NCI-H82 (cell line): ENCODE data around the gene LIN9.
"Not testable (repeated sequence)": the region's sequence is repeated elsewhere in the genome, so short reads cannot be mapped to it uniquely, and the experiment has no call there.

Source experiments
- DNase-seq: peaks from one replicate; lab custom pipeline; 2025; lab: John Stamatoyannopoulos, UW

LIN9 gene

DNA sequence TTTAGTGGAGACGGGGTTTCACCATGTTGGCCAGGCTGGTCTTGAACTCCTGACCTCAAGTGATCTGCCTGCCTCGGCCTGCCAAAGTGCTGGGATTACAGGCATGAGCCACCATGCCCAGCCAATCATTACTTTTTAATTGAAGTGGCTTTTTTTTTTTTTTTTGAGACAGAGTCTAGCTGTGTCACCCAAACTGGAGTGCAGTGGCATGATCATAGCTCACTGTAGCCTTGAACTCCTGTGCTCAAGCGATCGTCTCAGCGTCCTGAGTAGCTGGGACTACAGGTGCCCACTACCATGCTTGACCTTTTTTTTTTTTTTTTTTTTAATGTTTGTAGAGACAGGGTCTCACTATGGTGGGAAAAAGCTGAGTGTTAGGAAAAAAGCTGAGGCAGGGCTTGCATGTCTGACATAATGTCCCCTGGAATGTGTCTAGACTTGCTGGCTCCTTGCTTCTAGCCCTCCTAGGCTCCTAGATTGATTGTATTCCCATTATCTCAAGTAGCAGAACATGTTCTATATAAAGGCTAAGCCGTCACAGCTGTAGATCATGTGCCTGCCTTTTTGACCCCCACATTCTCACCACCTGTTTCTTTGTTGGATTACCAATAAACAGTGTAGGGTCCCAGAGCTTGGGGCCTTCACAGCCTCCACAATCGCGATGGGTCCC lies 36.6 kb downstream of the LIN9 start:
- peak; percentile 81 for DNase-seq

- DNase-seq = no peak
Measured at GRCh38 chr1:226268421-226269124, 40.4 kb downstream of the LIN9 start.

GRCh38 chr1:226261818-226262217 lies 47.1 kb downstream of the LIN9 start:
- DNase-seq = no peak

- no peak for DNase-seq
Measured at GRCh38 chr1:226255380-226255779, 53.6 kb downstream of the LIN9 start.

- DNase-seq = no peak
Measured at GRCh38 chr1:226253933-226254332, 55.0 kb downstream of the LIN9 start.

- not testable (repeated sequence) for DNase-seq
Measured at GRCh38 chr1:226252841-226253240, 56.1 kb downstream of the LIN9 start.

GRCh38 chr1:226250511-226250910 lies 58.5 kb downstream of the LIN9 start:
- DNase-seq = no peak

GRCh38 chr1:226248796-226249195 lies 60.2 kb downstream of the LIN9 start:
- DNase-seq = no peak

- DNase-seq = no peak
Measured at GRCh38 chr1:226248091-226248490, 60.9 kb downstream of the LIN9 start.

DNA sequence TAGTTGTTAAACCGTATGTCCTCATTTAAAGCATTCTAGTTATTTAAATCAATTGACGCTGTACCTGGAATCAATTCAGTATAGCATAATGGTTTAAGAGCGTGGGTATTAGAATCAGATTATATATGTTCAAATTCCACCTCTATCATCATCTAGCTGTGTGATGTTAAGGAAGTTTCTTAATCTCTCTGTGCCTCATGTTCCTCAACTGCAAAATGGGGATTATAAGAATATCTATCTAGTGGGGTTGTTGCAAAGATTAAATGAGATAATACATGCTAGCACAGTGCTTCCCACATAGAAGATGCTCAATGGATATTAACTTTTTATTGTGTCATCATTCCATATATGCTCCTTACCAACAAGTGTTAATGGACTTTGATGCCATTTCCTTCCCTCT lies 69.5 kb downstream of the LIN9 start:
- no peak for DNase-seq

DNA sequence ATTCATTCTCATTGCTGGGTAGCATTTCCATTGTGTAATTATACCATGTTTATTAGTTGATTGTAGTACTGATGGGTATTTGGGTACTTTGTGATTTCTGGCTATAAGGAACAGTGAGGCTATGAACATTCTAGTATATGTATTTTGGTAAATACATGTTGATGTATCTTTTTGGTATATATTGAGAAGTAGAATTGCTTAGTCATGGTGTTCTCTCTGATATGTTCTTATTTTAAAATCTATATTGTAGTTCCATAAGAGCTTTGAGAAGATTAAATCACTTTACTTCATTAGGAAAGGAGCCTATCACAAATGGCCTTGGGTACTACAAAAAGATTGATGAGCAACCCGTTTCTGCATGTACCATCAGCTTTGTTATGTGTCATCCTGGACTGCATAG lies 72.1 kb downstream of the LIN9 start:
- no peak for DNase-seq

GRCh38 chr1:226233806-226234205 lies 75.2 kb downstream of the LIN9 start:
- DNase-seq = no peak

DNA sequence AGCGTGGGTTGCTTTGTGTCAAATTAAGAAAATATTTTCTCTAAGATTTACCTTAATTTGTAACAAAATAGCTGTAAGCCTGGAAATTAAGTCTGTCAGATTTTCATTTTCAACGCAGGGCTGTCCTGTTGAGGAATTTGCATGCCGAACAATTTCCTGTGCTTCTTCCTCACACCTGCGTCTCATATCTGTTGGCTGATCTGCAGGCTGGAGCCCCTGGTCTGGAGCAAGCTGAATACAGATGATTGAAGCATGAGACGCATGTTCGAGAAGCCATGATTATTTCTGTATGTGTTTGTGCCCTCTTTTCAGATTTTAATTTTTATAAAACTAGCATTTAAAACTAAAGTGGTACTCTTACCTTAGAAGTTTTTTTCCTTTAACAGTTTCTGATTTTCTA lies 75.7 kb downstream of the LIN9 start:
- no peak for DNase-seq

- no peak for DNase-seq
Measured at GRCh38 chr1:226226601-226227000, 82.4 kb downstream of the LIN9 start.

GRCh38 chr1:226223786-226224244 lies 85.1 kb downstream of the LIN9 start:
- peak; percentile 68 for DNase-seq

DNA sequence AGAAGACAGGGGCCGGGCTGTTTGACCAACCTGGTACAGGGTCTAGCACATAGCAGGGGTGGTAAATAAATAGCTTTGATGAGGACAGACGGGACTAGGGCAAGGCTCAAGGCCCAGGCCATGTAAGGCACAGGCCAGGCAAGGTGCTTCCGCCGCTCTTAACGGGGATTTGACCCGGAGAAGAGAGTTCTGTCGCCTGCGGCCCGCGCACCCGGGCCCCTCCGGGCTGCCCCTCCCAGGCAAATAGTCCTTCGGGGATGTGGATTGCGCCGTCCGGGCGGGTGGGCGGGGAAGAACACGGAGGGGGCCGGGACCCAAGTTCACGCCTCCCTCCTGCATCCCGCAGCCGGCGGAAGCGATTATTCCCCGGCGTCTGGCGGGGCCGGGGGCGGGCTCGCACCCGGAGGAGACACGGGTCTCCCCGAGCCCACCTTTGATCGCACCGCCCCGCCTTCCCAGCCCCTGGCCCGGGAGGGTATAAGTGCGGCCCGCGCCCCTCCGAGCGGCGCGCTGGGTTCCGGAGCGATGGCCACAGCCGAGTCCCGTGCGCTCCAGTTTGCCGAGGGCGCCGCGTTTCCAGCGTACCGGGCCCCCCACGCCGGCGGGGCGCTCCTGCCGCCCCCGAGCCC lies 85.7 kb downstream of the LIN9 start, which contains the start of gene MIXL1:
MIXL1 (plus strand) TSS at position 508 of the 629 bp plus-strand sequence; CDS start at position 526, 18 bp downstream.
- DNase-seq = peak; percentile 52

DNA sequence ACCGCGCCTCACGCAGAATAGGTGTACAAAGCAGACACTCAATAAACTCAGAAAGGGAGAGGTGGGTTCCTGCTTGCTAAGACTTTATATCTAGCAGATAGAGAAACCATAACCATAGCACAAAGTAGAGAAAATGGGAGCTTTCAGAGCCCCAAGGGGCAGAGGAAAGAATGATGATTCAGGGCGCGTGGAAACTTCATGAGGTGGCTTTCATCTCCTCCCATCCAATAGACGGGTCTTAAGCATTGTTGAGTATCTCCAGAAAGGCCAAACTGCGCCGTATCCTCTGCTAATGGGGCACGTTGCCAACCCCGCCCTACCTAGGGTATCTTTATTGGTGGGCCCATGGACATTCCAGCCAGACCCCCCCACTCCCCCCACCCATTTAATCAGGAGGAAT lies 86.3 kb downstream of the LIN9 start:
- no peak for DNase-seq

DNA sequence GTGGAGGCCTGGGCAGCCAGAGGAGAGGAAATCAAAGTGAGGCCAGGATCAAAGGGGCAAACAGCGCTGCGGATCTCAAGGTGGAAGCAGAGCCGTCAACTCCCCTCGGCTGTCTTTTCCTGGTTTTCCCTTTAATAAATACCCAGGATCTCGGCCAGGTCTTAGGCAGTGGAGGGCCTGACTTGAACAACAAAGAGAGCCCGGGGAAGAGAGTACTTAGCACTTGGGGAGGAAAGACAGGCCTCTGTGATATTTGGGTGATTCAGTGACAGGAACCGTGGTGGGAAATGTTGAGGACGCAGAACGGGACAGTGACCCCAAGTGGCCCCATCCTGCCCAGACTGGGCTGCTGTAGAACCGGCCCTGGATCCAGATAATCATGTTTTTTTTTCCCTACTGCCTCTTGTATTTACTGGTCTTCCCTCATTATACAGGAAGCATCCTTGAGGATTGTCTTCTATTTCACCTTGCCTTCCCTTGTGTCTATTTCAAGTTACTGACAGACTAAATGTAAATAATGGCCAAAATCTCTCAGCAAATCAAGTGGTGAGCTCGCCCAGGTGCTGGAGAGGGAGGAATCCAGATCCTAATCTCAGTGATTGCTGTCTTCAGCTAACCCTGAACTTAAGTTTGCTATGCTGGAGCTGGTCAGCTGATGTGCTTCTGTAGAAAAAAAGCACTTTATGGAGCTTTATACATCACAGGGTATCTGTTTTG lies 88.3 kb downstream of the LIN9 start:
- DNase-seq = no peak

- no peak for DNase-seq
Measured at GRCh38 chr1:226217273-226217672, 91.7 kb downstream of the LIN9 start.

GRCh38 chr1:226216056-226216455 lies 92.9 kb downstream of the LIN9 start:
- DNase-seq = no peak

DNA sequence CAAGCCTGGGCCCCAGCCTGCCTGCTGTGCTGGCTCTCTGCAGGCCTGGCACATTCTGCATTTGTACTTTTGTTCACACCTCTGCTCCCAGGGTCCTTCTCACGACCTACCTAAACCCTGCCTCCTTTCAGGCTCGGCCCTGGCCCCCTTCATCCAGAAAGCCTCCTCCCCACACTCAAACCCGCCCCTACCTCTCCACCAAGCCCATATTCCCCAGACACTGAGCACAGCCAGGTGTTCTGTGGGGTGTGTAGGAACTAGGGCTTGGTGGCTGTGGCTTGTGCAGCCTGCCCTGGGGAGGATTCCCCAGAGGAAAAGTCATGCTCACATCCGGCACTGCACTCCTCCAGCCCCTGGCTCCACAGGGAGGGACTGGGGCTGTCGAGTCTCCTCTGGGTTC lies 93.7 kb downstream of the LIN9 start:
- no peak for DNase-seq

DNA sequence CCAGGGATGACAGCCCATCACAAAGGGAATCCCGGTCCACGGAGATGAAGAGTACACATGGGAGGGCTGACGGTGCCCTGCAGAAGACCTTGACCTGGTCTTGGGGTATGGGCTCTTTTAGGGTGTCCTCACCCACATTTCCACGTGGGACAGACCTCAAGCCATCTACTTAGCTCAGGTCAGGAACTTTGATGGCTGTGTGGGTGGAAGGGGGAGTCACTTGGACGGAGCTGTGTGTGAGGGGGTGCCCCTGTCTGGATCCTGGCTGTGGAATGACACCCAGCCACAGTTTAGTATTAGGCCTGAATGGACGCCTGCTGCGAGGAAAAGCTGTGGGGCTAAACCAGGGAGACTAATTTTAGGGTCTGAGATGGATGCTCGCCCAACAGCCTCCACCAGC lies 96.4 kb downstream of the LIN9 start:
- no peak for DNase-seq
